Measurements from ENCODE around the gene NDUFC2. TPM values are rescaled to one million over a fixed set of nuclear protein-coding genes. Genes with fewer than 3 reads are reported as not detected.

The NDUFC2 gene
- total and polyA plus RNA-seq, 2 of the 13 experiments (the other 11 are each of a cell fraction or from before 2014, with no cell fraction given), result 256 to 363 TPM

DNA sequence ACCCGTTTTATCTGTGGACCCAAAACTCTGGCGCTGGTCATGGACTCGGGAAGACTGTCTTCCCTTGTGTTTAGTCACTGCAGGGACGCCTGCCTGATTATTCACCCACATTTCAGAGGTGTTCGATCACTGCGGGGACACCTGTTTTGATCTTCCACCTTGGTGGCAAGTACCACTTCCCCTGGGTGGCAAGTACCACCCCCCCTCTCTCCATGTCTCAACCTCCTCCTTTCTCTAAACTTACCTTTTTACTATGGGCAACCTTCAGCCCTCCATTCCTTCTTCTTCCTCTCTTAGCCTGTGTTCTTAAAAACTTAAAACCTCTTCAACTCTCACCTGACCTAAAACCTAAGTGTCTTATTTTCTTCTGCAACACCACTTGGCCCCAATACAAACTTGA, 1.9 kb upstream of the NDUFC2 start:
- peaks cover 15% of the 10 kb centered on the region for H4K20me1 ChIP-seq (ENCODE audit: insufficient read depth, low read length)
- FAIRE-seq (no peak), ATAC-seq (no peak), DNase-seq (ENCODE audit: low spot score) (no peak)
- H3K4me3 ChIP-seq (replicated peaks in 1 of 3; ENCODE audit: insufficient read depth in 1 of 3, low read depth in 2 of 3, low read length in 3 of 3), result no peak overlapping the region
- peaks cover 36% of the 10 kb centered on the region for H3K79me2 ChIP-seq (ENCODE audit: insufficient read depth, low read length)
- no peaks in the 10 kb centered on the region for H3K9me3 ChIP-seq (ENCODE audit: low read length)
- 0 out of 2 replicates have a peak, but pooled peaks have one; percentile 29 for TF ChIP-seq RBFOX2 (IDR thresholded peaks at IDR 0.05; ENCODE audit: low read depth, low read length)
- TF ChIP-seq, protein P1, sequence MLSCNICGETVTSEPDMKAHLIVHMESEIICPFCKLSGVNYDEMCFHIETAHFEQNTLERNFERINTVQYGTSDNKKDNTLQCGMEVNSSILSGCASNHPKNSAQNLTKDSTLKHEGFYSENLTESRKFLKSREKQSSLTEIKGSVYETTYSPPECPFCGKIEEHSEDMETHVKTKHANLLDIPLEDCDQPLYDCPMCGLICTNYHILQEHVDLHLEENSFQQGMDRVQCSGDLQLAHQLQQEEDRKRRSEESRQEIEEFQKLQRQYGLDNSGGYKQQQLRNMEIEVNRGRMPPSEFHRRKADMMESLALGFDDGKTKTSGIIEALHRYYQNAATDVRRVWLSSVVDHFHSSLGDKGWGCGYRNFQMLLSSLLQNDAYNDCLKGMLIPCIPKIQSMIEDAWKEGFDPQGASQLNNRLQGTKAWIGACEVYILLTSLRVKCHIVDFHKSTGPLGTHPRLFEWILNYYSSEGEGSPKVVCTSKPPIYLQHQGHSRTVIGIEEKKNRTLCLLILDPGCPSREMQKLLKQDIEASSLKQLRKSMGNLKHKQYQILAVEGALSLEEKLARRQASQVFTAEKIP (CRISPR knock-in tag; IDR thresholded peaks at IDR 0.05; ENCODE audit: borderline replicate concordance), result no peak
- no peaks in the 10 kb centered on the region; a peak in 1 of 5 replicates for H3K27me3 ChIP-seq (ENCODE audit: control insufficient read depth in 1 of 2, insufficient read depth in 2 of 2, low read length in 2 of 2)
- no peak overlapping the region for H2AFZ ChIP-seq (ENCODE audit: low read length)
- ChIA-PET CTCF (ENCODE audit: low intra/inter-chr PET ratio, low total read pairs) (no interaction called here), POLR2A (no interaction called here)
- H3K4me1 ChIP-seq (ENCODE audit: insufficient read depth, low read length), result peaks cover 55% of the 10 kb centered on the region
- WGBS (ENCODE audit: low lambda C conversion rate), result 97% methylated on average over 6 of the region's 6 CpGs
- in situ Hi-C loops (cut with HindIII; ENCODE audit: extremely low pct_ligation_motif_present, low pct_unique_long_range_greater_than_20kb), result no loop called here
- intact Hi-C loops (cut with micrococcal nuclease; ENCODE audit: unreplicated experiment), result no loop called here
- H3K36me3 ChIP-seq (replicated peaks in 1 of 2; ENCODE audit: control insufficient read depth in 1 of 2, insufficient read depth in 2 of 2, low read length in 2 of 2), result peaks cover 0 to 4% of the 10 kb centered on the region in 2 experiments; a peak in 1 of 5 replicates
- no peak overlapping the region for H3K27ac ChIP-seq (ENCODE audit: extremely low read length, insufficient read depth, low read length)
- BruUV-seq (replicated peaks), result no TSS peak
- no peak overlapping the region for H3K9ac ChIP-seq (ENCODE audit: insufficient read depth, low read depth, low read length)
- H3K4me2 ChIP-seq (ENCODE audit: low read depth, low read length), result no peak overlapping the region

DNA sequence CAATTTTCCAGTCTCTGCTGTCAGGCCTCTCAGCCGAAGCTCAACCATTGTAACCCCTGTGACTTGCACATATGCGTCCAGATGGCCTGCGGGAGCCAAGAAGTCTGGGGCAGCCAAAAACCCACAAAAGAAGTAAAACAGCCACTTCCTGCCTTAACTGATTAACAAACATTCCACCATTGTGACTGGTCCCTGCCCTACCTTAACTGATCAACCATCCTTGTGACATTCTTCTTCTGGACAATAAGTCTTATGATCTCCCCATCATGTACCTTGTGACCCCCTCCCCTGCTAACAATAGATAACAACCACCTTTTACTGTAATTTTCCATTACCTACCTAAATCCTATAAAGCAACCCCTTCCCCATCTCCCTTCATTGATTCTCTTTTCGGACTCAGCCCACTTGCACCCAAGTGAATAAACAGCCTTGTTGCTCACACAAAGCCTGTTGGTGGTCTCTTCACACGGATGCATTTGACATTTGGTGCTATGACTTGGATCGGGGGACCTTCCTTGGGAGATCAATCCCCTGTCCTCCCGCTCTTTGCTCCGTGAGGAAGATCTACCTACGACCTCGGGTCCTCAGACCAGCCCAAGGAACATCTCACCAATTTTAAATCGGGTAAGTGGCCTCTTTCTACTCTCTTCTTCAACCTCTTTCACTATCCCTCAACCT, 1.3 kb upstream of the NDUFC2 start:
- no peak overlapping the region for H3K9ac ChIP-seq (ENCODE audit: insufficient read depth, low read depth, low read length)
- no peaks in the 10 kb centered on the region for H3K9me3 ChIP-seq (ENCODE audit: low read length)
- H3K27ac ChIP-seq (ENCODE audit: extremely low read length, insufficient read depth, low read length), result no peak overlapping the region
- BruUV-seq (replicated peaks), result no TSS peak
- H2AFZ ChIP-seq (ENCODE audit: low read length), result peak overlapping the region; percentile 18
- DNase-seq (ENCODE audit: low spot score) (peak; percentile 64), ATAC-seq (no peak), FAIRE-seq (no peak)
- in situ Hi-C loops (cut with HindIII; ENCODE audit: extremely low pct_ligation_motif_present, low pct_unique_long_range_greater_than_20kb) (no loop called here), intact Hi-C loops (cut with micrococcal nuclease; ENCODE audit: unreplicated experiment) (no loop called here)
- no peak overlapping the region for H3K4me3 ChIP-seq (replicated peaks in 1 of 3; ENCODE audit: insufficient read depth in 1 of 3, low read depth in 2 of 3, low read length in 3 of 3)
- H3K36me3 ChIP-seq (replicated peaks in 1 of 2; ENCODE audit: control insufficient read depth in 1 of 2, insufficient read depth in 2 of 2, low read length in 2 of 2), result peaks cover 0 to 8% of the 10 kb centered on the region in 2 experiments; a peak in 1 of 5 replicates
- H3K27me3 ChIP-seq (ENCODE audit: control insufficient read depth in 1 of 2, insufficient read depth in 2 of 2, low read length in 2 of 2), result no peaks in the 10 kb centered on the region; a peak in 1 of 5 replicates
- peaks cover 42% of the 10 kb centered on the region for H3K79me2 ChIP-seq (ENCODE audit: insufficient read depth, low read length)
- ChIA-PET POLR2A (interaction anchor here (0.7 to 2.4 kb wide), 3 partner anchors 9 to 86 kb away, joined by 3 to 9 read pairs (median 3); partner anchors contain the start of gene INTS4), CTCF (ENCODE audit: low intra/inter-chr PET ratio, low total read pairs) (no interaction called here)
- WGBS (ENCODE audit: low lambda C conversion rate), result 86% methylated on average over 11 of the region's 11 CpGs
- peaks cover 55% of the 10 kb centered on the region for H3K4me1 ChIP-seq (ENCODE audit: insufficient read depth, low read length)
- H3K4me2 ChIP-seq (ENCODE audit: low read depth, low read length), result no peak overlapping the region
- H4K20me1 ChIP-seq (ENCODE audit: insufficient read depth, low read length), result peaks cover 18% of the 10 kb centered on the region
- no peak for TF ChIP-seq SOX13 (IDR thresholded peaks at IDR 0.05)
- TF ChIP-seq SOX13 (CRISPR knock-in tag; conservative IDR thresholded peaks at IDR 0.05 in 1 of 2, IDR thresholded peaks at IDR 0.05 in 1 of 2), result peak in 1 of 2 experiments; percentile 88; a peak in 2 of 4 replicates
- 0 out of 2 replicates have a peak, but pooled peaks have one; percentile 32 for TF ChIP-seq RBFOX2 (IDR thresholded peaks at IDR 0.05; ENCODE audit: low read depth, low read length)
- peak in 1 of 2 experiments; percentile 17; a peak in 1 of 4 replicates for TF ChIP-seq POLR2A (IDR thresholded peaks at IDR 0.05; ENCODE audit: insufficient read depth in 1 of 2, low read depth in 2 of 2, low read length in 2 of 2)
- peak; percentile 9; the same call in 1 of the 2 replicates for TF ChIP-seq SOX5 (CRISPR knock-in tag; IDR thresholded peaks at IDR 0.05; ENCODE audit: borderline replicate concordance)
- TF ChIP-seq, protein P2, sequence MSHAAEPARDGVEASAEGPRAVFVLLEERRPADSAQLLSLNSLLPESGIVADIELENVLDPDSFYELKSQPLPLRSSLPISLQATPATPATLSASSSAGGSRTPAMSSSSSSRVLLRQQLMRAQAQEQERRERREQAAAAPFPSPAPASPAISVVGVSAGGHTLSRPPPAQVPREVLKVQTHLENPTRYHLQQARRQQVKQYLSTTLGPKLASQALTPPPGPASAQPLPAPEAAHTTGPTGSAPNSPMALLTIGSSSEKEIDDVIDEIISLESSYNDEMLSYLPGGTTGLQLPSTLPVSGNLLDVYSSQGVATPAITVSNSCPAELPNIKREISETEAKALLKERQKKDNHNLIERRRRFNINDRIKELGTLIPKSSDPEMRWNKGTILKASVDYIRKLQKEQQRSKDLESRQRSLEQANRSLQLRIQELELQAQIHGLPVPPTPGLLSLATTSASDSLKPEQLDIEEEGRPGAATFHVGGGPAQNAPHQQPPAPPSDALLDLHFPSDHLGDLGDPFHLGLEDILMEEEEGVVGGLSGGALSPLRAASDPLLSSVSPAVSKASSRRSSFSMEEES (CRISPR knock-in tag; IDR thresholded peaks at IDR 0.05), result 0 out of 2 replicates have a peak, but pooled peaks have one; percentile 43
- TF ChIP-seq, protein P3, sequence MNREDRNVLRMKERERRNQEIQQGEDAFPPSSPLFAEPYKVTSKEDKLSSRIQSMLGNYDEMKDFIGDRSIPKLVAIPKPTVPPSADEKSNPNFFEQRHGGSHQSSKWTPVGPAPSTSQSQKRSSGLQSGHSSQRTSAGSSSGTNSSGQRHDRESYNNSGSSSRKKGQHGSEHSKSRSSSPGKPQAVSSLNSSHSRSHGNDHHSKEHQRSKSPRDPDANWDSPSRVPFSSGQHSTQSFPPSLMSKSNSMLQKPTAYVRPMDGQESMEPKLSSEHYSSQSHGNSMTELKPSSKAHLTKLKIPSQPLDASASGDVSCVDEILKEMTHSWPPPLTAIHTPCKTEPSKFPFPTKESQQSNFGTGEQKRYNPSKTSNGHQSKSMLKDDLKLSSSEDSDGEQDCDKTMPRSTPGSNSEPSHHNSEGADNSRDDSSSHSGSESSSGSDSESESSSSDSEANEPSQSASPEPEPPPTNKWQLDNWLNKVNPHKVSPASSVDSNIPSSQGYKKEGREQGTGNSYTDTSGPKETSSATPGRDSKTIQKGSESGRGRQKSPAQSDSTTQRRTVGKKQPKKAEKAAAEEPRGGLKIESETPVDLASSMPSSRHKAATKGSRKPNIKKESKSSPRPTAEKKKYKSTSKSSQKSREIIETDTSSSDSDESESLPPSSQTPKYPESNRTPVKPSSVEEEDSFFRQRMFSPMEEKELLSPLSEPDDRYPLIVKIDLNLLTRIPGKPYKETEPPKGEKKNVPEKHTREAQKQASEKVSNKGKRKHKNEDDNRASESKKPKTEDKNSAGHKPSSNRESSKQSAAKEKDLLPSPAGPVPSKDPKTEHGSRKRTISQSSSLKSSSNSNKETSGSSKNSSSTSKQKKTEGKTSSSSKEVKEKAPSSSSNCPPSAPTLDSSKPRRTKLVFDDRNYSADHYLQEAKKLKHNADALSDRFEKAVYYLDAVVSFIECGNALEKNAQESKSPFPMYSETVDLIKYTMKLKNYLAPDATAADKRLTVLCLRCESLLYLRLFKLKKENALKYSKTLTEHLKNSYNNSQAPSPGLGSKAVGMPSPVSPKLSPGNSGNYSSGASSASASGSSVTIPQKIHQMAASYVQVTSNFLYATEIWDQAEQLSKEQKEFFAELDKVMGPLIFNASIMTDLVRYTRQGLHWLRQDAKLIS (CRISPR knock-in tag; IDR thresholded peaks at IDR 0.05), result peak; percentile 91
